ENCODE results near the gene PSRC1.
A peak's percentile ranks its signal among the peaks of the same experiment; 100 is the strongest.

PSRC1 gene

GRCh38 chr1:109263597-109264378 is 19.2 kb downstream of the PSRC1 start:
- Histone ChIP-seq H3K36me3 (ENCODE audit: insufficient read depth, low read length) (no peaks in the 10 kb centered on the region; the same call in 1 of the 2 replicates), H3K9me3 (ENCODE audit: low read length) (no peaks in the 10 kb centered on the region), H3K9ac (ENCODE audit: low read length) (no peak overlapping the region), H3K4me2 (ENCODE audit: low read length) (peak overlapping the region; percentile 31; the same call in 1 of the 2 replicates), H3K4me1 (ENCODE audit: insufficient read depth, low read length, severe bottlenecking) (no peaks in the 10 kb centered on the region), H2AFZ (ENCODE audit: low read length) (no peak overlapping the region), H3K4me3 (ENCODE audit: low read depth, low read length, poor library complexity, severe bottlenecking) (no peak overlapping the region), H3K79me2 (ENCODE audit: insufficient read depth, low read length) (no peaks in the 10 kb centered on the region), H4K20me1 (ENCODE audit: insufficient read depth, low read length) (no peaks in the 10 kb centered on the region), H3K27me3 (ENCODE audit: insufficient read depth, low read length) (no peaks in the 10 kb centered on the region; the same call in 1 of the 2 replicates), H3K27ac (ENCODE audit: low read depth, low read length, poor library complexity, severe bottlenecking) (no peak overlapping the region), H3F3A (ENCODE audit: insufficient read depth, low read length) (no peaks in the 10 kb centered on the region), H3K9me2 (ENCODE audit: low read depth, low read length) (no peaks in the 10 kb centered on the region)
- TF ChIP-seq EZH2 (IDR thresholded peaks at IDR 0.05; ENCODE audit: borderline replicate concordance, low read length) (no peak), CTCF (IDR thresholded peaks at IDR 0.05; ENCODE audit: low read length) (peak; percentile 98)

- Histone ChIP-seq H3F3A (ENCODE audit: insufficient read depth, low read length) (no peaks in the 10 kb centered on the region), H4K20me1 (ENCODE audit: insufficient read depth, low read length) (no peaks in the 10 kb centered on the region), H3K9me3 (ENCODE audit: low read length) (no peaks in the 10 kb centered on the region), H2AFZ (ENCODE audit: low read length) (no peak overlapping the region), H3K9me2 (ENCODE audit: low read depth, low read length) (no peaks in the 10 kb centered on the region), H3K36me3 (ENCODE audit: insufficient read depth, low read length) (no peaks in the 10 kb centered on the region), H3K4me3 (ENCODE audit: low read depth, low read length, poor library complexity, severe bottlenecking) (no peak overlapping the region), H3K27me3 (ENCODE audit: insufficient read depth, low read length) (no peaks in the 10 kb centered on the region), H3K27ac (ENCODE audit: low read depth, low read length, poor library complexity, severe bottlenecking) (no peak overlapping the region), H3K4me2 (ENCODE audit: low read length) (peak overlapping the region; percentile 31; the same call in 1 of the 2 replicates), H3K4me1 (ENCODE audit: insufficient read depth, low read length, severe bottlenecking) (no peaks in the 10 kb centered on the region), H3K79me2 (ENCODE audit: insufficient read depth, low read length) (no peaks in the 10 kb centered on the region), H3K9ac (ENCODE audit: low read length) (no peak overlapping the region)
- TF ChIP-seq CTCF (IDR thresholded peaks at IDR 0.05; ENCODE audit: low read length) (no peak), EZH2 (IDR thresholded peaks at IDR 0.05; ENCODE audit: borderline replicate concordance, low read length) (no peak)
Observed at GRCh38 chr1:109263234-109263596, 19.7 kb downstream of the PSRC1 start.

GRCh38 chr1:109262231-109263055 is 20.5 kb downstream of the PSRC1 start:
- Histone ChIP-seq H3K4me2 (ENCODE audit: low read length) (no peak overlapping the region), H2AFZ (ENCODE audit: low read length) (no peak overlapping the region), H3K9ac (ENCODE audit: low read length) (no peak overlapping the region), H3K27me3 (ENCODE audit: insufficient read depth, low read length) (no peaks in the 10 kb centered on the region), H3K4me3 (ENCODE audit: low read depth, low read length, poor library complexity, severe bottlenecking) (no peak overlapping the region), H4K20me1 (ENCODE audit: insufficient read depth, low read length) (no peaks in the 10 kb centered on the region), H3K79me2 (ENCODE audit: insufficient read depth, low read length) (no peaks in the 10 kb centered on the region), H3K4me1 (ENCODE audit: insufficient read depth, low read length, severe bottlenecking) (no peaks in the 10 kb centered on the region), H3F3A (ENCODE audit: insufficient read depth, low read length) (no peaks in the 10 kb centered on the region), H3K9me3 (ENCODE audit: low read length) (no peaks in the 10 kb centered on the region), H3K9me2 (ENCODE audit: low read depth, low read length) (no peaks in the 10 kb centered on the region), H3K36me3 (ENCODE audit: insufficient read depth, low read length) (no peaks in the 10 kb centered on the region), H3K27ac (ENCODE audit: low read depth, low read length, poor library complexity, severe bottlenecking) (no peak overlapping the region)
- TF ChIP-seq CTCF (IDR thresholded peaks at IDR 0.05; ENCODE audit: low read length) (no peak), EZH2 (IDR thresholded peaks at IDR 0.05; ENCODE audit: borderline replicate concordance, low read length) (no peak)
